HG03045 (cell line): ENCODE results near the gene FASTK.
"Not testable (repeated sequence)": the region's sequence is repeated elsewhere in the genome, so short reads cannot be mapped to it uniquely, and the experiment has no call there.

Experiments used
- ATAC-seq: cut with Tn5 transposase; IDR thresholded peaks from one replicate; pipeline ENCODE4 v1.9.1; 2021; ENCODE audit warnings: mild to moderate bottlenecking, moderate library complexity; ENCODE audit not compliant: unreplicated experiment

The FASTK gene

DNA sequence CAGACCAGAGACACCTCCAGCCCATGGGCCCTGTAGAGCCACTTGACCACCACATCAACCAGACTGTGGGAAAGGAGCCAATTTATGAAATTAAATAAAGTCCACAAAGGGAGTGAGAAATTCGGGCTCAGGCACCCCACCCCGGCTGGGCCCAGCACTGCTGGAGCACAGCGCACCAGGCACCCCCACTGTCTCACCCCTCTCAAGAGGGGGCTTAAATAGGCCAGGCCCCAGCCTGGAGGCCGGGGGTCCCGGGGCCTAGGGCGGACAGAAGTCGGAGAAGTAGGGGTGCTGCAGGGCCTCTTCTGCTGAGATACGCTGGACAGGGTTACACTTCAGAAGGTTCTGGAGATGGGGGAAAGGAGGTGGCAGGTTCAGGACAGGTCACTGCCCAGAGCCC, 26.9 kb downstream of the FASTK start:
- no peak for ATAC-seq

GRCh38 chr7:151053096-151053495, 27.5 kb downstream of the FASTK start:
- no peak for ATAC-seq

- no peak for ATAC-seq
These were observed 29.5 kb downstream of the FASTK start for GRCh38 chr7:151051108-151051507.

DNA sequence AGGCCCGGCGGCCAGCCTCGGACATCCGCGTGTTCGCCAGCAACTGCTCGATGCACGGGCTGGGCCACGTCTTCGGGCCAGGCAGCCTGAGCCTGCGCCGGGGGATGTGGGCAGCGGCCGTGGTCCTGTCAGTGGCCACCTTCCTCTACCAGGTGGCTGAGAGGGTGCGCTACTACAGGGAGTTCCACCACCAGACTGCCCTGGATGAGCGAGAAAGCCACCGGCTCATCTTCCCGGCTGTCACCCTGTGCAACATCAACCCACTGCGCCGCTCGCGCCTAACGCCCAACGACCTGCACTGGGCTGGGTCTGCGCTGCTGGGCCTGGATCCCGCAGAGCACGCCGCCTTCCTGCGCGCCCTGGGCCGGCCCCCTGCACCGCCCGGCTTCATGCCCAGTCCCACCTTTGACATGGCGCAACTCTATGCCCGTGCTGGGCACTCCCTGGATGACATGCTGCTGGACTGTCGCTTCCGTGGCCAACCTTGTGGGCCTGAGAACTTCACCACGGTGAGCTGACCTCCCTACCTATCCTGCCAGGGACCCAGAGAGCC, 31.6 kb downstream of the FASTK start:
- ATAC-seq = no peak

GRCh38 chr7:151047976-151048815, 32.4 kb downstream of the FASTK start, which contains the start of gene ASIC3:
Gene ASIC3, plus strand, starts transcription at chr7:151048531. Its CDS starts 355 bp downstream, at chr7:151048886.
- no peak for ATAC-seq

GRCh38 chr7:151046603-151047573, 33.7 kb downstream of the FASTK start:
- ATAC-seq = no peak

GRCh38 chr7:151045967-151046366, 34.6 kb downstream of the FASTK start:
- no peak for ATAC-seq

GRCh38 chr7:151045262-151045661, 35.3 kb downstream of the FASTK start:
- no peak for ATAC-seq

GRCh38 chr7:151043959-151044358, 36.6 kb downstream of the FASTK start:
- no peak for ATAC-seq

GRCh38 chr7:151043449-151043848, 37.2 kb downstream of the FASTK start:
- ATAC-seq = not testable (repeated sequence)

GRCh38 chr7:151040616-151041375, 39.8 kb downstream of the FASTK start:
- ATAC-seq = no peak

DNA sequence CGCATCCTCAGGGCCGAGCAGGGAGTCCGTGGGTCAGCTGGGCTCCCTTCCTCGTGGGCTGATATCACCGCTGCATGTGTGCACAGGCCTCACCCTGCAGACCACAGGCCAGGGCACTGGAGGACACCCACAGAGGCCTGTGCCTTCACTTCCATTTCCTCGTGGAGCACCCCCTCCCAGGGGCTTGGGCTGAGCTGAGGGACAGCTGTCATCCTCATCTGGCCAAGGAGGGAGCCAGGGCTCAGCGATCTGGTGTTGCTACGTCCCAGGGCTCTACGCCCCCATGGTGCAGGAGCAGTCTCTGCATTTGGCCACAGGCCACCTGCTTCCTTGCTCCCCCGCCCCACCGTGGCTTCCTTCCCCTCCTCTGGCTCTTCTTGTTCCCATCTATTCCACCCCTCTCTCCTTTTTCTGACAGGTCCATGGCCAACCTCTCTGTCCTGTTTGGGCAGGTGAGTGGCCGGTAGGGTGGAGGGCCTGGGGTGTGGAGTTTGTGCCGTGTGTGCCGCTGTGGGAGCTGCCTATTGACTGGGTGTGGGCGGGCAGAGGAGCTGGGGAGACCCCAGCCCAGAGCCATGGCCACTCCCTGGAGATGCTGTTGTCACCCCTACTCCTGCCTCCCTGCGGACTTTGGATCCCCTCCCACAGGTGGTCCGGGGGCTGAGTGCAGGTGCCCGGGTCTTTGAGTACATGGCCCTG, 40.6 kb downstream of the FASTK start:
- no peak for ATAC-seq

- no peak for ATAC-seq
These were observed 41.4 kb downstream of the FASTK start for GRCh38 chr7:151038951-151039849.

GRCh38 chr7:151035902-151036301, 44.7 kb downstream of the FASTK start:
- ATAC-seq = no peak

DNA sequence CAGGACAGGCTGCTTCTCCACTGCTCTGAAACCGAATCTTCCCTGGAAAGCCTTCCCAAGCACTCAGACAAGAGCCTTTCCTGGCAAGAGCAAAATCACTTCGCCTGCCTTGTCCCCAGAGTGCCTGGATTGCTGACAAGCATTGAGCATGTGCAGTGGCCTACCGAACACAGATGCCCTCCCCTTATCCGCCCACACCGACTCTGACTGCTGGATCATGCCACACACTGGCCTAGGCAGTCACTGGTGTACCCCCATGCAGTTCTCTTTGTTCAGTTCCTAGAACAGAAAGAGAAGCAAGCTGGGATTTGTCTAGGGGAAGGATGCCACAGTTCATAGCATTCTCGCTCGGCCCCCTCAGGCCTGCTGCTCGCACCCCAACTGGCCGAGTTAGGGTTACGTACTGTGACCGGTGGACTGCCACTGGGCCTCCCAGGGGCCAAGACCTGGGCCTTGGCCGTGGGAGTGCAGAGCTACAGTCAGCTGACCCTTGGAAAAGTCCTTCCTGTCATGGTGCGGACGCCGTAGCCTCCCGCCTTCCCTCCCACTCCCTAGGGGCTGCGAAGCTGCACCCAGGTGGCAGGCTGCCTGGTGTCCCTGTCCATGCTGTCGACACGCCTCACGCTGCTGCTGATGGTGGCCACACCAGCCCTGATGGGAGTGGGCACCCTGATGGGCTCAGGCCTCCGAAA, 45.4 kb downstream of the FASTK start:
- ATAC-seq = no peak

DNA sequence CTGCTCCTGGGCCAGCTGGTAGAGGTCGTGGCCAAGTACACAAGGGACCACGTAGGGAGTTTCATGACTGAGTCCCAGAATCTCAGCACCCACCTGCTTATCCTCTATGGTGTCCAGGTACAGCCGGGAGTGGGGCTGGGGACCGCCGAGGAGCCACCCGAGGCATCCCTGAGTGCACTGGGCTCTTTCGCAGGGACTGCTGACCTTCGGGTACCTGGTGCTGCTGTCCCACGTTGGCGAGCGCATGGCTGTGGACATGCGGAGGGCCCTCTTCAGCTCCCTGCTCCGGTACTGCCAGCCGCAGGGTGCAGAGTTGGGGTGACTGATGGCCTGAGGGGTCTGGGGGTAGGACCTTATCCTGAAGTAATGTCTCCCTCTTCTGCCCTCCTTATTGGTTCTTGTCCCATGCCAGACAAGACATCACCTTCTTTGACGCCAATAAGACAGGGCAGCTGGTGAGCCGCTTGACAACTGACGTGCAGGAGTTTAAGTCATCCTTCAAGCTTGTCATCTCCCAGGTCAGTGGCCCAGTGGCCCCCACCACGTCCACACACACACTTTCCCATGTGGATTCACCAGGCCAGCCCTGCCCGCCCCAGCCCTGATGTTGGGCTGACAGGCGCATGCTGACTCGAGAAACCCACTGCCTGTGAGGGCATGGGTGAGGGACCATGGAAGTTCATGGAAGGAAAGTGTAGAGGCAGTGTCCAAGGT, 46.1 kb downstream of the FASTK start:
- ATAC-seq = no peak

GRCh38 chr7:151033864-151034249, 46.8 kb downstream of the FASTK start:
- no peak for ATAC-seq
